ENCODE measurements around the gene HSD17B1.

HSD17B1 gene

DNA sequence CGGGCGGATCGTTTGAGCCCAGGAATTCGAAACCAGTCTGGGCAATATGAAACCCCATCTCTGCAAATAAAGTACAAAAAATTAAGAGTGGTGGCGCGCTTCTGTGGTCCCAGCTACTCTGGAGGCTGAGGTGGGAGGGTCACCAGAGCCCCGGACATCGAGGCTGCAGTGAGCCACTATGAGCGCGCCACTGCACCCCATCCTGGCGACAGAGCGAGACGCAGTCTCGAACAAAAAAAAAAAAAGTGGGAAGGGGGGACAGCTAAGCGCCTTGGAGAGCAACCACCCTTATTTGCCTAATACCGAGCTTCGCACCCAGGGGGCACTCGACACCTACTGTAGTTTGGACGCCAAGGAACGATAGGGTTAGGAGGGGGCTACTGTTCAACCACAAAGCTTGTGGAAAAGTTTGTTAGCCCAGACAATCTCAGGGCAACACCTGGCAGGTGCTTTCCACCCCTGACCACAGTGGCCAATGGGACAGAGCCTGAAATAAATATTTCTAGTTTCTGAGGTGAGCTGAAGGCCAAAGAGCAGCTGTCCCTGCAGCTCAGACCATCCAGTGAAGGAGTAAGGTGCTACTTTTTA lies 25.7 kb downstream of the HSD17B1 start:
- Histone ChIP-seq H3K4me3 (ENCODE audit: low read depth in 1 of 2, low read length in 1 of 2) (peak overlapping the region; percentile 70 to 74), H3K4me1 (ENCODE audit: control insufficient read depth in 1 of 2, insufficient read depth in 1 of 2, low read depth in 1 of 2, low read length in 1 of 2) (peaks cover 27 to 43% of the 10 kb centered on the region in 2 experiments), H3K36me3 (peaks cover 66% of the 10 kb centered on the region), H3K27ac (peak overlapping the region; percentile 96), H3K27me3 (no peaks in the 10 kb centered on the region), H3K9me3 (no peaks in the 10 kb centered on the region)
- TF ChIP-seq CTCF (IDR thresholded peaks at IDR 0.05), result peak; percentile 48

DNA sequence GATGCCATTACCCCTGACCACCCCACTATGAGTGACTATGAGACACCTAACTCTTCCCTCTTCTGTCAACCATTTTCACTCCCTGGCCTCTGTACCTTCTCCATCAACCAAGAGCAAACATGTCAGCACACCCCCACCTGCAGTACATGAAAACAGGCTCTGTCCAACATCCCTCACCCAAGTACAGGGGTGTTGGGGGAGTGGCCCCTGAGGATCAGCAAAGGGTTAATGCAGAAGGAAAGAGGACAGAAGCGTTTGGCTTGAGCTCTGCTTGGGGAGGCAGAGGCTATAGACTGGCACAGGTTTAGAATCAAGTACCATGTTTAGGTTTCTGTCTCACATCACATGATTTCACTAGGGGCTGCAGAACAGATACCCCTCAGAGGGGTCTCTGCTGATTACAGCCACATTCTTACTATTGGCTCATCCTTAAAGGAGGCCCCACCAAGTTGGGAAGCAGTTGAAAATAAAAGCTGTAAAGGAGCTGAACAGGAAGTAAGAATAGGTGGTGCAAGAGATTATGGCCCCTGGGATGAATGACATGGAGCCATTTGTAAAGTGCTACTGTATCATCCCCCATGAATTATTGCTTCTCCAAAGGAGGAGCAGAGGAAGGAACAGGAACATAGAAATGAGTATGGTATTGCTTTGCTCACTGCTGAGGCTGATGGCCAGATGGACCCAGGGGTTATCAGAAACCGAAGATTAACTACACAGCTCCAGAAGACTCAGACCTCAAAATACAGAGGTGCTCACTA lies 27.2 kb downstream of the HSD17B1 start:
- H3K4me1 ChIP-seq (ENCODE audit: control insufficient read depth in 1 of 2, insufficient read depth in 1 of 2, low read depth in 1 of 2, low read length in 1 of 2), result peaks cover 29 to 47% of the 10 kb centered on the region in 2 experiments
- H3K9me3 ChIP-seq, result no peaks in the 10 kb centered on the region
- peaks cover 61% of the 10 kb centered on the region for H3K36me3 ChIP-seq
- no peak overlapping the region for H3K4me3 ChIP-seq (ENCODE audit: low read depth in 1 of 2, low read length in 1 of 2)
- no peak for TF ChIP-seq CTCF (IDR thresholded peaks at IDR 0.05)
- no peaks in the 10 kb centered on the region for H3K27me3 ChIP-seq
- peak overlapping the region; percentile 96 for H3K27ac ChIP-seq

- Histone ChIP-seq H3K9me3 (no peaks in the 10 kb centered on the region), H3K4me3 (ENCODE audit: low read depth in 1 of 2, low read length in 1 of 2) (no peak overlapping the region), H3K27ac (no peak overlapping the region), H3K36me3 (peaks cover 71% of the 10 kb centered on the region), H3K4me1 (ENCODE audit: control insufficient read depth in 1 of 2, insufficient read depth in 1 of 2, low read depth in 1 of 2, low read length in 1 of 2) (peaks cover 34 to 51% of the 10 kb centered on the region in 2 experiments), H3K27me3 (no peaks in the 10 kb centered on the region)
- TF ChIP-seq CTCF (IDR thresholded peaks at IDR 0.05), result no peak
Measured at GRCh38 chr17:42581744-42582270, 29.1 kb downstream of the HSD17B1 start.

DNA sequence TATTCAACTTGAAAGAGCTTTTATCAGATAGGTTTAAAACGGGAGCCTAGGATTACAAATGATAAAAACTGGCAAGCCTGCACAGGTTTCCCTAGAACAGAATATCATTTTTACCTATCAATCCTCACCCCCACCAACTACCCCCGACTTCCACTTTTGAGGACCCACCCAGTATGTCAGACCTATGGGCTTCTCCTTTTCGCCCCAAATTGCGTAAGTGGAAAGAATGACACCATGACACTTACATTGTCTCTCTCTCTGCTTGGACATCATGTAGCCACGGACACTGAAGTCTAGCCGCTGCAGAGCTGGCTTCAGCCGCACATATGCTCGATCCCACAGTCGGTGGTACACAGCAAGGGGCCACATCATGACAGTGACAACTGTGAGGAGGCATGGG lies 32.2 kb downstream of the HSD17B1 start:
- TF ChIP-seq CTCF (IDR thresholded peaks at IDR 0.05), result no peak
- Histone ChIP-seq H3K27ac (peak overlapping the region; percentile 82), H3K4me1 (ENCODE audit: control insufficient read depth in 1 of 2, insufficient read depth in 1 of 2, low read depth in 1 of 2, low read length in 1 of 2) (peaks cover 13 to 25% of the 10 kb centered on the region in 2 experiments), H3K9me3 (no peaks in the 10 kb centered on the region), H3K4me3 (ENCODE audit: low read depth in 1 of 2, low read length in 1 of 2) (peak overlapping the region in 1 of 2 experiments; percentile 18), H3K27me3 (no peaks in the 10 kb centered on the region), H3K36me3 (peaks cover 89% of the 10 kb centered on the region)

- no peak for TF ChIP-seq CTCF (IDR thresholded peaks at IDR 0.05)
- Histone ChIP-seq H3K4me3 (ENCODE audit: low read depth in 1 of 2, low read length in 1 of 2) (peak overlapping the region in 1 of 2 experiments; percentile 18), H3K27ac (peak overlapping the region; percentile 82), H3K36me3 (peaks cover 89% of the 10 kb centered on the region), H3K27me3 (no peaks in the 10 kb centered on the region), H3K9me3 (no peaks in the 10 kb centered on the region), H3K4me1 (ENCODE audit: control insufficient read depth in 1 of 2, insufficient read depth in 1 of 2, low read depth in 1 of 2, low read length in 1 of 2) (peaks cover 13 to 20% of the 10 kb centered on the region in 2 experiments)
Measured at GRCh38 chr17:42585353-42585752, 32.6 kb downstream of the HSD17B1 start.

All from neutrophil (primary cell).